ENCODE data around the gene ANKDD1B.
"Not testable (repeated sequence)": the region's sequence is repeated elsewhere in the genome, so short reads cannot be mapped to it uniquely, and the experiment has no call there.

Gene ANKDD1B

GRCh38 chr5:75611311-75612225, at the start of gene ANKDD1B:
ANKDD1B (plus strand) TSS chr5:75611453; CDS start chr5:75611635, 182 bp downstream.
- no peak for DNase-seq (ENCODE audit: low read depth in 1 of 2, low spot score in 1 of 2)

GRCh38 chr5:75565991-75566709, 45.1 kb upstream of the ANKDD1B start:
- DNase-seq (ENCODE audit: low read depth in 1 of 2, low spot score in 1 of 2): not testable (repeated sequence)

- DNase-seq (ENCODE audit: low read depth in 1 of 2, low spot score in 1 of 2): peak in 1 of 2 donors; percentile 24
These were observed 44.4 kb upstream of the ANKDD1B start for GRCh38 chr5:75566710-75567309.

- DNase-seq (ENCODE audit: low read depth in 1 of 2, low spot score in 1 of 2): no peak
These were observed 43.5 kb upstream of the ANKDD1B start for GRCh38 chr5:75567710-75568109.

GRCh38 chr5:75568202-75568601, 43.1 kb upstream of the ANKDD1B start:
- DNase-seq (ENCODE audit: low read depth in 1 of 2, low spot score in 1 of 2): no peak

GRCh38 chr5:75571547-75571946, 39.7 kb upstream of the ANKDD1B start:
- no peak for DNase-seq (ENCODE audit: low read depth in 1 of 2, low spot score in 1 of 2)

- no peak for DNase-seq (ENCODE audit: low read depth in 1 of 2, low spot score in 1 of 2)
These were observed 36.5 kb upstream of the ANKDD1B start for GRCh38 chr5:75574791-75575190.

GRCh38 chr5:75578280-75578679, 33.0 kb upstream of the ANKDD1B start:
- DNase-seq (ENCODE audit: low read depth in 1 of 2, low spot score in 1 of 2): not testable (repeated sequence)

GRCh38 chr5:75584641-75585040, 26.6 kb upstream of the ANKDD1B start:
- no peak for DNase-seq (ENCODE audit: low read depth in 1 of 2, low spot score in 1 of 2)

GRCh38 chr5:75588666-75589065, 22.6 kb upstream of the ANKDD1B start:
- DNase-seq (ENCODE audit: low read depth in 1 of 2, low spot score in 1 of 2): no peak

GRCh38 chr5:75600535-75600934, 10.7 kb upstream of the ANKDD1B start:
- no peak for DNase-seq (ENCODE audit: low read depth in 1 of 2, low spot score in 1 of 2)

GRCh38 chr5:75601567-75601966, 9.7 kb upstream of the ANKDD1B start:
- no peak for DNase-seq (ENCODE audit: low read depth in 1 of 2, low spot score in 1 of 2)

- DNase-seq (ENCODE audit: low read depth in 1 of 2, low spot score in 1 of 2): no peak
These were observed 9.3 kb upstream of the ANKDD1B start for GRCh38 chr5:75601996-75602395.

- DNase-seq (ENCODE audit: low read depth in 1 of 2, low spot score in 1 of 2): no peak
These were observed 7.9 kb upstream of the ANKDD1B start for GRCh38 chr5:75603371-75603770.

GRCh38 chr5:75603821-75604220, 7.4 kb upstream of the ANKDD1B start:
- DNase-seq (ENCODE audit: low read depth in 1 of 2, low spot score in 1 of 2): no peak

- not testable (repeated sequence) for DNase-seq (ENCODE audit: low read depth in 1 of 2, low spot score in 1 of 2)
These were observed 3.9 kb upstream of the ANKDD1B start for GRCh38 chr5:75607341-75607740.

- no peak for DNase-seq (ENCODE audit: low read depth in 1 of 2, low spot score in 1 of 2)
These were observed 2.4 kb upstream of the ANKDD1B start for GRCh38 chr5:75608870-75609269.

- DNase-seq (ENCODE audit: low read depth in 1 of 2, low spot score in 1 of 2): no peak
These were observed 1.1 kb upstream of the ANKDD1B start for GRCh38 chr5:75610201-75610600.

- DNase-seq (ENCODE audit: low read depth in 1 of 2, low spot score in 1 of 2): not testable (repeated sequence)
These were observed 368 bp upstream of the ANKDD1B start for GRCh38 chr5:75610859-75611310.

- DNase-seq (ENCODE audit: low read depth in 1 of 2, low spot score in 1 of 2): no peak
These were observed 945 bp downstream of the ANKDD1B start for GRCh38 chr5:75612226-75612569.

GRCh38 chr5:75612901-75613300, 1.6 kb downstream of the ANKDD1B start:
- no peak for DNase-seq (ENCODE audit: low read depth in 1 of 2, low spot score in 1 of 2)

GRCh38 chr5:75614176-75614575, 2.9 kb downstream of the ANKDD1B start:
- DNase-seq (ENCODE audit: low read depth in 1 of 2, low spot score in 1 of 2): no peak

Data from activated T-helper 1 cell treated with anti-CD3 and anti-CD28 coated beads, Interleukin-2, amount 50 U/mL, for 16 hours (primary cell).